ENCODE results near the gene IRGQ.
A peak's percentile ranks its signal among the peaks of the same experiment; 100 is the strongest.
"Not testable (repeated sequence)": the region's sequence is repeated elsewhere in the genome, so short reads cannot be mapped to it uniquely, and the experiment has no call there.

The IRGQ gene

GRCh38 chr19:43594081-43594697, 1.7 kb downstream of the IRGQ start:
- Mint-ChIP-seq H3K4me3 (peak overlapping the region; percentile 87 to 96 (median 94)), H3K27me3 (ENCODE audit: low read depth) (no peaks in the 10 kb centered on the region), H3K4me1 (peaks cover 41% of the 10 kb centered on the region), H3K27ac (peak overlapping the region in 2 of 3 experiments; percentile 78 to 83), H3K9me3 (no peaks in the 10 kb centered on the region), H3K36me3 (ENCODE audit: low read depth) (peaks cover 37% of the 10 kb centered on the region)
- TF ChIP-seq CTCF (IDR thresholded peaks at IDR 0.05; ENCODE audit: unreplicated experiment in 3 of 3): no peak

GRCh38 chr19:43592800-43593350, 3.1 kb downstream of the IRGQ start:
- H3K27me3 Mint-ChIP-seq (ENCODE audit: low read depth): no peaks in the 10 kb centered on the region
- no peak for TF ChIP-seq CTCF (IDR thresholded peaks at IDR 0.05; ENCODE audit: unreplicated experiment in 3 of 3)
- H3K4me1 Mint-ChIP-seq: peaks cover 36% of the 10 kb centered on the region
- H3K4me3 Mint-ChIP-seq: peak overlapping the region; percentile 87 to 96 (median 87)
- H3K27ac Mint-ChIP-seq: peak overlapping the region in 2 of 3 experiments; percentile 81 to 83
- no peaks in the 10 kb centered on the region for H3K9me3 Mint-ChIP-seq
- H3K36me3 Mint-ChIP-seq (ENCODE audit: low read depth): peaks cover 40% of the 10 kb centered on the region

GRCh38 chr19:43591904-43592772, 3.8 kb downstream of the IRGQ start:
- no peak overlapping the region for H3K4me3 Mint-ChIP-seq
- peaks cover 29% of the 10 kb centered on the region for H3K4me1 Mint-ChIP-seq
- peaks cover 37% of the 10 kb centered on the region for H3K36me3 Mint-ChIP-seq (ENCODE audit: low read depth)
- TF ChIP-seq CTCF (IDR thresholded peaks at IDR 0.05; ENCODE audit: unreplicated experiment in 3 of 3): no peak
- no peak overlapping the region for H3K27ac Mint-ChIP-seq
- no peaks in the 10 kb centered on the region for H3K9me3 Mint-ChIP-seq
- no peaks in the 10 kb centered on the region for H3K27me3 Mint-ChIP-seq (ENCODE audit: low read depth)

GRCh38 chr19:43589678-43590077, 6.3 kb downstream of the IRGQ start:
- Mint-ChIP-seq H3K27me3 (ENCODE audit: low read depth) (no peaks in the 10 kb centered on the region), H3K27ac (no peak overlapping the region), H3K36me3 (ENCODE audit: low read depth) (peaks cover 53% of the 10 kb centered on the region), H3K9me3 (no peaks in the 10 kb centered on the region), H3K4me1 (peaks cover 15% of the 10 kb centered on the region), H3K4me3 (peak overlapping the region in 2 of 3 experiments; percentile 7 to 26)
- TF ChIP-seq CTCF (IDR thresholded peaks at IDR 0.05; ENCODE audit: unreplicated experiment in 3 of 3): no peak

GRCh38 chr19:43589277-43589676, 6.7 kb downstream of the IRGQ start:
- no peaks in the 10 kb centered on the region for H3K27me3 Mint-ChIP-seq (ENCODE audit: low read depth)
- H3K4me1 Mint-ChIP-seq: peaks cover 15% of the 10 kb centered on the region
- H3K36me3 Mint-ChIP-seq (ENCODE audit: low read depth): peaks cover 56% of the 10 kb centered on the region
- H3K9me3 Mint-ChIP-seq: no peaks in the 10 kb centered on the region
- TF ChIP-seq CTCF (IDR thresholded peaks at IDR 0.05; ENCODE audit: unreplicated experiment in 3 of 3): no peak
- peak overlapping the region in 1 of 3 experiments; percentile 26 for H3K27ac Mint-ChIP-seq
- H3K4me3 Mint-ChIP-seq: no peak overlapping the region

GRCh38 chr19:43587029-43587428, 8.9 kb downstream of the IRGQ start:
- H3K27me3 Mint-ChIP-seq (ENCODE audit: low read depth); H3K27ac Mint-ChIP-seq; H3K4me1 Mint-ChIP-seq; H3K4me3 Mint-ChIP-seq; H3K9me3 Mint-ChIP-seq: not testable (repeated sequence)
- peaks cover 45% of the 10 kb centered on the region for H3K36me3 Mint-ChIP-seq (ENCODE audit: low read depth)
